ENCODE data around the gene ADAP2. TPM values are rescaled to one million over a fixed set of nuclear protein-coding genes. Genes with fewer than 3 reads are reported as not detected.

Gene ADAP2
- total RNA-seq, 4 donors from 2014 or later, result 6.3 to 14.9 (median 12.9) TPM

DNA sequence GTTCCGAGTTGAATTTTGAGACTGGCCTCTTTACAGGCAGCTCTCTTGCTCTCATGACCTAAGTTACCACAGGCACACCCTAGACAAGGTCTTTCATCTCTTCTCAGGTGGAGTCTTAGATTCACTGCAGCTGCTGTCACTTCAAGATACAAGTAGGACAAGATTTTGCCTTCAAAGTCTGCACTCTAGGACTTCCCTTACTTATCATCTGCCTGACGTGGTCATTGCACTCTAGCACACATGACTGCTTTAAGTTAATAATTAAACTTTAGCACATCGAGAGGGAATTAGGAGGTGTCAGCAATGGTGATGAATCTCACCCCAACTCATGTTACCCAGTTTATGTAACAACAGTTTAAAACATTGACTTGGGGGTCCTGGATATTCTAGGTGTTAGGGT, 74.7 kb downstream of the ADAP2 start:
- intact Hi-C loops (cut with DNase I), result no loop called here
- no peaks in the 10 kb centered on the region for H3K4me1 ChIP-seq
- H3K9me3 ChIP-seq, result no peaks in the 10 kb centered on the region
- whole genome bisulfite sequencing, 2 donors, result 88 to 90% methylated on average over 3 of the region's 3 CpGs
- DNase-seq, result no peak
- H3K4me3 ChIP-seq (replicated peaks in 1 of 3), result no peak overlapping the region
- no peak overlapping the region for H3K27ac ChIP-seq
- H3K36me3 ChIP-seq, result peaks cover 27 to 40% of the 10 kb centered on the region in 2 donors
- no peak for TF ChIP-seq POLR2A (IDR thresholded peaks at IDR 0.05)
- TF ChIP-seq, protein P1, sequence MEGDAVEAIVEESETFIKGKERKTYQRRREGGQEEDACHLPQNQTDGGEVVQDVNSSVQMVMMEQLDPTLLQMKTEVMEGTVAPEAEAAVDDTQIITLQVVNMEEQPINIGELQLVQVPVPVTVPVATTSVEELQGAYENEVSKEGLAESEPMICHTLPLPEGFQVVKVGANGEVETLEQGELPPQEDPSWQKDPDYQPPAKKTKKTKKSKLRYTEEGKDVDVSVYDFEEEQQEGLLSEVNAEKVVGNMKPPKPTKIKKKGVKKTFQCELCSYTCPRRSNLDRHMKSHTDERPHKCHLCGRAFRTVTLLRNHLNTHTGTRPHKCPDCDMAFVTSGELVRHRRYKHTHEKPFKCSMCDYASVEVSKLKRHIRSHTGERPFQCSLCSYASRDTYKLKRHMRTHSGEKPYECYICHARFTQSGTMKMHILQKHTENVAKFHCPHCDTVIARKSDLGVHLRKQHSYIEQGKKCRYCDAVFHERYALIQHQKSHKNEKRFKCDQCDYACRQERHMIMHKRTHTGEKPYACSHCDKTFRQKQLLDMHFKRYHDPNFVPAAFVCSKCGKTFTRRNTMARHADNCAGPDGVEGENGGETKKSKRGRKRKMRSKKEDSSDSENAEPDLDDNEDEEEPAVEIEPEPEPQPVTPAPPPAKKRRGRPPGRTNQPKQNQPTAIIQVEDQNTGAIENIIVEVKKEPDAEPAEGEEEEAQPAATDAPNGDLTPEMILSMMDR (IDR thresholded peaks at IDR 0.05), result no peak
- H3K27me3 ChIP-seq, result no peaks in the 10 kb centered on the region

DNA sequence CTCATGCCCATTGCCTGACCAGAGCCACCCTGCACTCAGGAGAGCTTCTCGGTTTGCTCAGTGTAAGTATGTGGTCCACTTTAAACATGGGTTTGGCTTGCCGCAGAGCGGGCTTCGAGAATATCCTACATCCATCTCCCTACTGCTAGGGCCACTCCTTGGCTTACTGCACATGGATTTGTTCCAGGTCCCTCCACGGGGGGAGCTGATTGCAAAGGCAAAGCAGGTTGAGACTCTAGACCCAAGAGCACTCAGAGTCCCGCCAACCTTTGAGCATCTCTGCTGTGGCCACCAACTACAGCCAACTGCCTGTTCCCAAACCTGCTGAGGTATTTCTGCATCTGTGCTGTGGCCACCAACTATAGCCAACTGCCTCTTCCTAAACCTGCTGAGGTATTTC, 75.5 kb downstream of the ADAP2 start:
- no peak for DNase-seq
- TF ChIP-seq POLR2A (IDR thresholded peaks at IDR 0.05), result no peak
- TF ChIP-seq, protein P1 (IDR thresholded peaks at IDR 0.05), result no peak
- H3K27ac ChIP-seq, result no peak overlapping the region
- no peak overlapping the region for H3K4me3 ChIP-seq (replicated peaks in 1 of 3)
- H3K36me3 ChIP-seq, result peaks cover 27 to 40% of the 10 kb centered on the region in 2 donors
- no peaks in the 10 kb centered on the region for H3K27me3 ChIP-seq
- H3K4me1 ChIP-seq, result no peaks in the 10 kb centered on the region
- 93 to 94% methylated on average over 6 of the region's 6 CpGs for WGBS, 2 donors
- H3K9me3 ChIP-seq, result no peaks in the 10 kb centered on the region
- intact Hi-C loops (cut with DNase I), result no loop called here

DNA sequence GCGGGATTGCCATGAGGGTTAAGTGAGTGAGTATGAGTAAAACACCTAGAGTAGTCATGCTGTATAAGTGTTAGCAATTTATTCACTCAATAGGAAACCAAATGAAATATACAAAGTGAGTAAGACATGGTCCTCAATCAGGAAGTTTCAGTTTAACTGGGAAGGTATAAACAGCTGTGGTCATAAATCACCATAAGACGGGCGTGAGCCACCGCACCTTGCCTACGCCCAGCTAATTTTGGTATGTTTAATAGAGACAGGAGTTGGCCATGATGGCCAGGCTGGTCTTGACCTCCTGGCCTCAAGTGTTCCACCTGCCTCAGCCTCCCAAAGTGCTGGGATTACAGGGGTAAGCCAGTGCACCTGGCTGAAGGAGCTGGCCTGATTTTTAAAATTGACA, 76.1 kb downstream of the ADAP2 start:
- intact Hi-C loops (cut with DNase I), result no loop called here
- no peaks in the 10 kb centered on the region for H3K4me1 ChIP-seq
- no peak for TF ChIP-seq POLR2A (IDR thresholded peaks at IDR 0.05)
- TF ChIP-seq, protein P1 (IDR thresholded peaks at IDR 0.05), result no peak

DNA sequence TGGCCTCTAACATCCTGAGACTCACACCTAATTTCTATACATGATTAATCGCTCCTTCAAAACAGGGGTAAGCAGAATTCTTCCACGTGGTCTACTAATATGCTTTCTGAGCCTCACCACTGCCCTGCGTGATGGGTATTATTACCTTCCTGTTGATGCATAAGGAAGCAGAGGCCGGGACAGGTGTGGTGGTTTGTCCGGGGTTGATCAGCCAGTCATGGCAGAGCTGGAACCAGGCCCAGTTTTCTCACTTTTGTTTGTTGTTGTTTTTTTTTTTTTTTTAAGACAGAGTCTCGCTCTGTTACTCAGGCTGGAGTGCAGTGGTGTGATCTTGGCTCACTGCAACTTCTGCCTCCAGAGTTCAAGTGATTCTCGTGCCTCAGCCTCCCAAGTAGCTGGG, 80.3 kb downstream of the ADAP2 start:
- Histone ChIP-seq H3K27ac (no peak overlapping the region), H3K4me1 (no peaks in the 10 kb centered on the region), H3K36me3 (peaks cover 24 to 33% of the 10 kb centered on the region in 2 donors), H3K4me3 (replicated peaks in 1 of 3) (no peak overlapping the region), H3K9me3 (no peaks in the 10 kb centered on the region), H3K27me3 (no peaks in the 10 kb centered on the region)
- intact Hi-C loops (cut with DNase I), result no loop called here
- DNase-seq, result no peak
- WGBS, 2 donors, result 89 to 93% methylated on average over 7 of the region's 7 CpGs
- TF ChIP-seq POLR2A (IDR thresholded peaks at IDR 0.05), result no peak
- TF ChIP-seq, protein P1 (IDR thresholded peaks at IDR 0.05), result no peak

More for the DNA sequence above, 76.1 kb downstream of the ADAP2 start:
- WGBS, 2 donors, result 95 to 97% methylated on average over 5 of the region's 5 CpGs
- no peaks in the 10 kb centered on the region for H3K27me3 ChIP-seq
- H3K27ac ChIP-seq, result no peak overlapping the region
- H3K9me3 ChIP-seq, result no peaks in the 10 kb centered on the region
- H3K4me3 ChIP-seq (replicated peaks in 1 of 3), result no peak overlapping the region
- no peak for DNase-seq
- peaks cover 27 to 40% of the 10 kb centered on the region in 2 donors for H3K36me3 ChIP-seq

DNA sequence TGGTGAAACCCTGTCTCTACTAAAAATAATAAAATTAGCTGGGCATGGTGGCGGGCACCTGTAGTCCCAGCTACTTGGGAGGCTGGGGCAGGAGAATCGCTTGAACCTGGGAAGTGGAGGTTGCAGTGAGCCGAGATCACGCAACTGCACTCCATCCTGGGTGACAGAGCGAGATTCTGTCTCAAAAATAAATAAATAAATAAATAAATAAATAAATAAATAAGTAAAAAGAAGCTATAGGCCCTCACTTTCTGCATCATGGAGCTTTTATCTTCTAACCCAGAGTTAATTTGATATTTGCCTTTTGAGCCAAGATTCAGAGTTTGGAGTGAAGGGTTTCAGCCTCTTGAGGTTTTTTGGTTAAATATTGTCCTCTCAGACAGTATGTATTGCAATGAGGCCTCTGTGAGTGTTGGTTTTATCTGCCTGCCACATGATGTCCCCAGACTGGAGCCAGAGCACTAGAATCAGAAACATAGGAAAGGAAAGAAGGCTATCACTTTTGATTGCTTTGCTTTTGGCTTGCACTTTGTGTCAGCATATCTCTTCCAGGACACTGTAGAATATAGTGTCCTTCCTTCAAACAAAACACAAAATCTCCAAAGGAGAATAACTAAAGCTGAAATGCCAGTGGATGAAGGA, 81.6 kb downstream of the ADAP2 start:
- Histone ChIP-seq H3K4me1 (peaks cover 5 to 8% of the 10 kb centered on the region in 2 donors), H3K9me3 (no peaks in the 10 kb centered on the region), H3K36me3 (peaks cover 13 to 23% of the 10 kb centered on the region in 2 donors), H3K27ac (no peak overlapping the region), H3K27me3 (no peaks in the 10 kb centered on the region), H3K4me3 (replicated peaks in 1 of 3) (no peak overlapping the region)
- no peak for DNase-seq
- intact Hi-C loops (cut with DNase I), result no loop called here
- no peak for TF ChIP-seq POLR2A (IDR thresholded peaks at IDR 0.05)
- TF ChIP-seq, protein P1 (IDR thresholded peaks at IDR 0.05), result no peak
- 94 to 99% methylated on average over 5 of the region's 5 CpGs for whole genome bisulfite sequencing, 2 donors

Measured in thyroid gland (tissue), 4 donors.